ENCODE measurements around the gene CDK10. TPM values are rescaled to one million over a fixed set of nuclear protein-coding genes. Genes with fewer than 3 reads are reported as not detected.

CDK10 gene
- total and polyA plus RNA-seq, 10 of the 15 experiments (the other 5 are each of a cell fraction or from before 2014, with no cell fraction given) = 1.5 to 58.7 (median 36.0) TPM

GRCh38 chr16:89700100-89700648 is 13.7 kb downstream of the CDK10 start (continued):
- TF ChIP-seq, protein P1, sequence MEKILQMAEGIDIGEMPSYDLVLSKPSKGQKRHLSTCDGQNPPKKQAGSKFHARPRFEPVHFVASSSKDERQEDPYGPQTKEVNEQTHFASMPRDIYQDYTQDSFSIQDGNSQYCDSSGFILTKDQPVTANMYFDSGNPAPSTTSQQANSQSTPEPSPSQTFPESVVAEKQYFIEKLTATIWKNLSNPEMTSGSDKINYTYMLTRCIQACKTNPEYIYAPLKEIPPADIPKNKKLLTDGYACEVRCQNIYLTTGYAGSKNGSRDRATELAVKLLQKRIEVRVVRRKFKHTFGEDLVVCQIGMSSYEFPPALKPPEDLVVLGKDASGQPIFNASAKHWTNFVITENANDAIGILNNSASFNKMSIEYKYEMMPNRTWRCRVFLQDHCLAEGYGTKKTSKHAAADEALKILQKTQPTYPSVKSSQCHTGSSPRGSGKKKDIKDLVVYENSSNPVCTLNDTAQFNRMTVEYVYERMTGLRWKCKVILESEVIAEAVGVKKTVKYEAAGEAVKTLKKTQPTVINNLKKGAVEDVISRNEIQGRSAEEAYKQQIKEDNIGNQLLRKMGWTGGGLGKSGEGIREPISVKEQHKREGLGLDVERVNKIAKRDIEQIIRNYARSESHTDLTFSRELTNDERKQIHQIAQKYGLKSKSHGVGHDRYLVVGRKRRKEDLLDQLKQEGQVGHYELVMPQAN (conservative IDR thresholded peaks at IDR 0.05) = 0 out of 2 replicates have a peak, but pooled peaks have one; percentile 38
- TF ChIP-seq, protein P2, sequence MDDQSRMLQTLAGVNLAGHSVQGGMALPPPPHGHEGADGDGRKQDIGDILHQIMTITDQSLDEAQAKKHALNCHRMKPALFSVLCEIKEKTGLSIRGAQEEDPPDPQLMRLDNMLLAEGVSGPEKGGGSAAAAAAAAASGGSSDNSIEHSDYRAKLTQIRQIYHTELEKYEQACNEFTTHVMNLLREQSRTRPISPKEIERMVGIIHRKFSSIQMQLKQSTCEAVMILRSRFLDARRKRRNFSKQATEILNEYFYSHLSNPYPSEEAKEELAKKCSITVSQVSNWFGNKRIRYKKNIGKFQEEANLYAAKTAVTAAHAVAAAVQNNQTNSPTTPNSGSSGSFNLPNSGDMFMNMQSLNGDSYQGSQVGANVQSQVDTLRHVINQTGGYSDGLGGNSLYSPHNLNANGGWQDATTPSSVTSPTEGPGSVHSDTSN (IDR thresholded peaks at IDR 0.05; ENCODE audit: insufficient replicate concordance, low read depth, low read length) = peak; percentile 36
- TF ChIP-seq NFYB (IDR thresholded peaks at IDR 0.05; ENCODE audit: insufficient read depth, low read depth, low read length) (no peak), SRF (IDR thresholded peaks at IDR 0.05; ENCODE audit: low read depth in 2 of 2, low read length in 2 of 2) (peak in 1 of 2 experiments; percentile 29; a peak in 1 of 4 replicates), BACH1 (IDR thresholded peaks at IDR 0.05; ENCODE audit: borderline replicate concordance) (peak; percentile 57; the same call in 1 of the 2 replicates), TCF3 (IDR thresholded peaks at IDR 0.05; ENCODE audit: borderline replicate concordance, insufficient read depth, low read depth, low read length) (peak; percentile 77)
